OCI-LY7 (cell line): ENCODE data around the gene SPATA2. TPM values are rescaled to one million over a fixed set of nuclear protein-coding genes. Genes with fewer than 3 reads are reported as not detected.

Experiments used
- BruUV-seq: library from RNA; stranded (reverse); fragments of 400-500 nt; replicated peaks from 2 replicates; lab custom pipeline; 2021; lab: Mats Ljungman, UMichigan
- CTCF ChIA-PET: fragments of 300-600 bp; sonication (Branson Sonifier 250); formaldehyde crosslinking; loops from one replicate; lab custom pipeline; 2022; ENCODE audit warnings: antibody characterized with exemption; ENCODE audit not compliant: unreplicated experiment; lab: Charles Lee
- POLR2A ChIA-PET: fragments of 300-600 bp; sonication (Branson Sonifier 250); formaldehyde crosslinking; loops from one replicate; lab custom pipeline; 2022; ENCODE audit warnings: antibody characterized with exemption; lab: Charles Lee
- DNase-seq: peaks from one replicate; pipeline ENCODE4 v3.0.0-alpha.2; 2015; ENCODE audit warnings: low spot score
- H2AFZ ChIP-seq: fragments of 200-600 bp; sonication (generic), shearing (Covaris generic); 2 replicates; pipeline ENCODE4 v1.6.1; 2014; ENCODE audit warnings: mild to moderate bottlenecking, antibody characterized with exemption, low read length, moderate library complexity
- H3K27ac ChIP-seq: fragments of 200-600 bp; sonication (generic); 2 replicates; pipeline ENCODE4 v1.5.1; 2014; ENCODE audit warnings: mixed run types, low read depth, mild to moderate bottlenecking, moderate library complexity, low read length, inconsistent platforms; ENCODE audit not compliant: poor library complexity, severe bottlenecking
- H3K36me3 ChIP-seq: fragments of 200-600 bp; sonication (generic); 2 replicates; pipeline ENCODE4 v1.6.1; 2014; ENCODE audit warnings: mild to moderate bottlenecking, antibody characterized with exemption, low read length, moderate library complexity, mixed read lengths; ENCODE audit not compliant: insufficient read depth
- H3K4me1 ChIP-seq: fragments of 200-600 bp; sonication (generic); 2 replicates; pipeline ENCODE4 v1.5.1; 2014; ENCODE audit warnings: mild to moderate bottlenecking, low read length; ENCODE audit not compliant: insufficient read depth, poor library complexity, severe bottlenecking
- H3K4me2 ChIP-seq: fragments of 200-600 bp; sonication (generic); 2 replicates; pipeline ENCODE4 v1.6.1; 2014; ENCODE audit warnings: mild to moderate bottlenecking, low read length
- H3K4me3 ChIP-seq: fragments of 200-600 bp; sonication (generic); 2 replicates; pipeline ENCODE4 v1.5.1; 2014; ENCODE audit warnings: mild to moderate bottlenecking, low read depth, low read length; ENCODE audit not compliant: poor library complexity, severe bottlenecking
- H3K79me2 ChIP-seq: fragments of 200-600 bp; sonication (generic); 2 replicates; pipeline ENCODE4 v1.6.1; 2016; ENCODE audit warnings: low read depth, mild to moderate bottlenecking, low read length, moderate library complexity, mixed read lengths; ENCODE audit not compliant: insufficient read depth
- H3K9me2 ChIP-seq: fragments of 200-600 bp; sonication (generic); 2 replicates; pipeline ENCODE4 v1.6.1; 2016; ENCODE audit warnings: mild to moderate bottlenecking, low read length, mixed read lengths; ENCODE audit not compliant: insufficient read depth
- H3K9me3 ChIP-seq: fragments of 200-600 bp; sonication (generic); 2 replicates; pipeline ENCODE4 v1.6.1; 2014; ENCODE audit warnings: mild to moderate bottlenecking, mixed run types, low read length, mixed read lengths
- H4K20me1 ChIP-seq: fragments of 200-600 bp; sonication (generic); 2 replicates; pipeline ENCODE4 v1.6.1; 2014; ENCODE audit warnings: mild to moderate bottlenecking, antibody characterized with exemption, low read length, moderate library complexity, mixed read lengths; ENCODE audit not compliant: insufficient read depth
- EZH2phosphoT487 ChIP-seq: fragments of 200-600 bp; sonication (generic); IDR thresholded peaks from 2 replicates; pipeline ENCODE4 v1.6.1; 2018; ENCODE audit warnings: low read depth, borderline replicate concordance, mild to moderate bottlenecking, mixed run types, antibody characterized with exemption, low read length, moderate library complexity, mixed read lengths
- intact Hi-C: fragments of 100-400 bp; cut with micrococcal nuclease; formaldehyde crosslinking; loops from one replicate; pipeline ENCODE4 v1.10.0; 2022; ENCODE audit not compliant: unreplicated experiment
- total RNA-seq, 2 experiments: library from RNA; depleted of rRNA in 1 of 2; stranded (reverse); fragments of >200 nt in 1 of 2; shearing (Covaris generic) in 1 of 2; gene quantifications; 2 replicates each; pipeline ENCODE4 v1.2.3, GENCODE V29; 2014 to 2022
- TF ChIP-seq, protein P1 (sequence below): fragments of 200-600 bp; sonication (generic); conservative IDR thresholded peaks from 2 replicates; pipeline ENCODE4 v1.5.1; 2014; ENCODE audit warnings: mild to moderate bottlenecking, antibody characterized with exemption, low read length, moderate library complexity, mixed read lengths

The SPATA2 gene
- total RNA-seq, 2 experiments from 2014 or later, result 3.9 to 8.1 TPM

DNA sequence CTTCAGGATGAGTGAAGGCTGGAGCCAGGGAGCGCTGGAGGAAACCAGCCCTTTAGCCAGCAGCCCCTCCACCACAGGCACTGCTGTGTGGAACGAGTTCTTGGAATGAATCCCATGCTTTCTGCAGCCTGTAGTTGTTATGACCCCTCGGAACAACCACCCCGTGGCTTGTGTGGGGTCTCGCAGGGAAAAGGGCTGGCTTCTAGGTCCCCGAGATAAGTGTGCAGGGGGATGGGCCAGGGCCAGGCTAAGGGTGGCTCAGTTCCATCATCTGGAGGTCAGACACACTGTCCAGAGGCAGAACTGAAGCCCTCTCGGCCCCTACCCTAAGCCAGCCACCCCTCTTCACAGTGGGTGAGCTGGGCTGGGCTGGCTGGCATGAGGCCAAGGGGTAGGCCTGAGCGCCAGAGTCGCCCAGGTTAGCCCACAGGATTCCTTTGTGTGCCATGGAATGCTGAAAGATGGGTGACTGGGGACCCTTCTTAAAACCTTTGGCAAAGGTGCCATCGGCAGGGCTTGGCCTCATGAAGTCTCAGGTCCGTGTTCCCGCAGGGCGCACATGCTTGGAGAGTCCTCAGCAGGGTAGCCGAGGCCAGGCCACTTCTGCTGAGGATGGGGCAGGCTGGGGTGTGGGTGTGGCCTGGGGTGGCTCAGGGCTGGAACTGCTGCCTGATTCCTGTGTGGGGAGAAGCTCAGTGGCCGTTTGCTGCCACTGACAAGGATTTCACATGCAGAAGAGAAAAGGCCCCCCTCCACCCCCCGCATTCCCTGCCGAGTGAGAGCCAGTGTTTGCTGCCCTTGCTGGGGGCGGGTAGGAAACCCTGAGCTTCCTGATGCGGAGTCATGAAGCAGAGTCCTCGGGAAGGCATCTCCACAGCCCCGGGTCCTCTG lies 24.6 kb downstream of the SPATA2 start:
- Histone ChIP-seq H3K36me3 (peaks cover 21% of the 10 kb centered on the region; the same call in 1 of the 2 replicates), H4K20me1 (no peaks in the 10 kb centered on the region), H3K9me3 (no peaks in the 10 kb centered on the region), H2AFZ (no peak overlapping the region), H3K4me3 (no peak overlapping the region), H3K9me2 (no peaks in the 10 kb centered on the region), H3K27ac (no peak overlapping the region), H3K4me2 (no peak overlapping the region), H3K79me2 (no peaks in the 10 kb centered on the region), H3K4me1 (peaks cover 13% of the 10 kb centered on the region)
- DNase-seq, result no peak
- no peak for TF ChIP-seq EZH2phosphoT487
- TF ChIP-seq, protein P1, sequence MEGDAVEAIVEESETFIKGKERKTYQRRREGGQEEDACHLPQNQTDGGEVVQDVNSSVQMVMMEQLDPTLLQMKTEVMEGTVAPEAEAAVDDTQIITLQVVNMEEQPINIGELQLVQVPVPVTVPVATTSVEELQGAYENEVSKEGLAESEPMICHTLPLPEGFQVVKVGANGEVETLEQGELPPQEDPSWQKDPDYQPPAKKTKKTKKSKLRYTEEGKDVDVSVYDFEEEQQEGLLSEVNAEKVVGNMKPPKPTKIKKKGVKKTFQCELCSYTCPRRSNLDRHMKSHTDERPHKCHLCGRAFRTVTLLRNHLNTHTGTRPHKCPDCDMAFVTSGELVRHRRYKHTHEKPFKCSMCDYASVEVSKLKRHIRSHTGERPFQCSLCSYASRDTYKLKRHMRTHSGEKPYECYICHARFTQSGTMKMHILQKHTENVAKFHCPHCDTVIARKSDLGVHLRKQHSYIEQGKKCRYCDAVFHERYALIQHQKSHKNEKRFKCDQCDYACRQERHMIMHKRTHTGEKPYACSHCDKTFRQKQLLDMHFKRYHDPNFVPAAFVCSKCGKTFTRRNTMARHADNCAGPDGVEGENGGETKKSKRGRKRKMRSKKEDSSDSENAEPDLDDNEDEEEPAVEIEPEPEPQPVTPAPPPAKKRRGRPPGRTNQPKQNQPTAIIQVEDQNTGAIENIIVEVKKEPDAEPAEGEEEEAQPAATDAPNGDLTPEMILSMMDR, result no peak
- ChIA-PET POLR2A (no interaction called here), CTCF (no interaction called here)
- no TSS peak for BruUV-seq
- intact Hi-C loops, result no loop called here

DNA sequence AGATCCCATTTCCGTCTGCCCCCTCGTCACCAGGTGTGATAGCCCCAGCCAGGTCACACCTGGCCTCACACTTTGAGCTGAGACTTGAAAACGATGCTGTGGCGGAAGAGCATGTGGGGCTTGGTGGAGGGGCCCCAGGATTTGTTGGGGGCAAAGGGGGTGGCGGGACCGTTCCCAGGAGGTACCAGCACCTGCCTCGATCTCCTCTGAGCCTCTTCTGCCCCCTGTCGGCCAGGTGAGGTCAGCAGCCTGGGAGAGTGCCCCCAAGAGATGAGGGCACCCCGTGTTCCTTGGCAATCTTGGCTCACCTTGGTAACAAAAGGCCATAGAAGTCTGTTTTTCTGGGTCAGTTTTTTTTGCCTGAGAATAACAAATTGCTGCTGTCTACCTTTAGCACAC lies 25.4 kb downstream of the SPATA2 start:
- Histone ChIP-seq H4K20me1 (no peaks in the 10 kb centered on the region), H2AFZ (no peak overlapping the region), H3K9me2 (no peaks in the 10 kb centered on the region), H3K4me1 (peaks cover 13% of the 10 kb centered on the region), H3K79me2 (no peaks in the 10 kb centered on the region), H3K27ac (no peak overlapping the region), H3K9me3 (no peaks in the 10 kb centered on the region), H3K4me2 (no peak overlapping the region), H3K4me3 (no peak overlapping the region), H3K36me3 (peaks cover 28% of the 10 kb centered on the region; the same call in 1 of the 2 replicates)
- CTCF ChIA-PET, result no interaction called here
- BruUV-seq, result no TSS peak
- DNase-seq, result no peak
- TF ChIP-seq, protein P1, result no peak
- TF ChIP-seq EZH2phosphoT487, result no peak
- POLR2A ChIA-PET, result no interaction called here
- intact Hi-C loops, result loop anchor here (5.0 kb wide), 1 partner anchor 37 kb away; no protein-coding TSS in a partner anchor
